AG04449 (cell line): ENCODE measurements around the gene ANKDD1A.

Experiments
- CTCF ChIA-PET: fragments of 350-600 bp; formaldehyde crosslinking; extraction: SDS; loops from one replicate; lab custom pipeline; 2021; ENCODE audit warnings: antibody characterized with exemption; lab: Yijun Ruan, JAX
- POLR2A ChIA-PET: fragments of 400-600, 350-600 bp; formaldehyde crosslinking; extraction: SDS; loops from one replicate; lab custom pipeline; 2020; ENCODE audit warnings: antibody characterized with exemption, inconsistent platforms; lab: Yijun Ruan, JAX
- DNase-seq: peaks from one replicate; pipeline ENCODE4 v3.0.0-alpha.2; 2010; ENCODE audit warnings: low read depth, low spot score
- H3K4me3 ChIP-seq: 2 replicates; pipeline ENCODE4 v1.5.1; 2011; ENCODE audit warnings: low read depth, mild to moderate bottlenecking, control low read depth, low read length
- TF ChIP-seq, protein P1 (sequence below): IDR thresholded peaks from one replicate; pipeline ENCODE4 v1.5.1; 2011; ENCODE audit warnings: mild to moderate bottlenecking, moderate library complexity, low read length, control low read depth, inconsistent platforms; ENCODE audit not compliant: insufficient read depth; ENCODE audit errors: missing control alignments

The ANKDD1A gene

GRCh38 chr15:64930019-64930652, 18.4 kb downstream of the ANKDD1A start:
- H3K4me3 ChIP-seq, result no peak overlapping the region
- ChIA-PET CTCF (no interaction called here), POLR2A (no interaction called here)
- no peak for DNase-seq
- TF ChIP-seq, protein P1, sequence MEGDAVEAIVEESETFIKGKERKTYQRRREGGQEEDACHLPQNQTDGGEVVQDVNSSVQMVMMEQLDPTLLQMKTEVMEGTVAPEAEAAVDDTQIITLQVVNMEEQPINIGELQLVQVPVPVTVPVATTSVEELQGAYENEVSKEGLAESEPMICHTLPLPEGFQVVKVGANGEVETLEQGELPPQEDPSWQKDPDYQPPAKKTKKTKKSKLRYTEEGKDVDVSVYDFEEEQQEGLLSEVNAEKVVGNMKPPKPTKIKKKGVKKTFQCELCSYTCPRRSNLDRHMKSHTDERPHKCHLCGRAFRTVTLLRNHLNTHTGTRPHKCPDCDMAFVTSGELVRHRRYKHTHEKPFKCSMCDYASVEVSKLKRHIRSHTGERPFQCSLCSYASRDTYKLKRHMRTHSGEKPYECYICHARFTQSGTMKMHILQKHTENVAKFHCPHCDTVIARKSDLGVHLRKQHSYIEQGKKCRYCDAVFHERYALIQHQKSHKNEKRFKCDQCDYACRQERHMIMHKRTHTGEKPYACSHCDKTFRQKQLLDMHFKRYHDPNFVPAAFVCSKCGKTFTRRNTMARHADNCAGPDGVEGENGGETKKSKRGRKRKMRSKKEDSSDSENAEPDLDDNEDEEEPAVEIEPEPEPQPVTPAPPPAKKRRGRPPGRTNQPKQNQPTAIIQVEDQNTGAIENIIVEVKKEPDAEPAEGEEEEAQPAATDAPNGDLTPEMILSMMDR, result no peak

DNA sequence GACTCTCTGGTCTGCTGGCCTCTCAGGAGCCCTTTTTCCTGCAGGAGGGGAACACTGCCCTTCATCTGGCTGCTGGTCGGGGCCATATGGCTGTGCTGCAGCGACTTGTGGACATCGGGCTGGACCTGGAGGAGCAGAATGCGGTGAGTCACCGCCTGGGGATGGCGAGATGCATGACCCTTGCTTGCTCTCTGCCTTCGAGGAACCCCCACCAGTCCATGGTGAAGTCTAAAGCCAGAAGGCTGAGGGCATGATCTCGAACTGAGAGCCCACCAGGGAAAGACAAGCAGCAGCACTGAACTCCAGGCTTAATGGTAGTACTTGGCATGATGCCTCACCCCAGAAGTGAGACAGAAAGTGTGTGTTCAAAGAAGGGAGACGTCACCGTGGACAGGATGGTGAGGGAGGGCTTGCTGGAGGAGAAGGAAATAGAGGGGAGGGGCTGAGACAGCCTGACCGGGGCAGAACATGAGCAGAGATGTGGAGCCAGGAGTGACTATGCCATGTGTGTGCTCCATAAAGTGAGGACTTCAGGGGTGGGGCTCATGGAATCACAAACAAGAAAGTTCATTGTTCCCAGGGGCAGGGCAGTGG, 19.2 kb downstream of the ANKDD1A start:
- TF ChIP-seq, protein P1, result no peak
- H3K4me3 ChIP-seq, result no peak overlapping the region

DNA sequence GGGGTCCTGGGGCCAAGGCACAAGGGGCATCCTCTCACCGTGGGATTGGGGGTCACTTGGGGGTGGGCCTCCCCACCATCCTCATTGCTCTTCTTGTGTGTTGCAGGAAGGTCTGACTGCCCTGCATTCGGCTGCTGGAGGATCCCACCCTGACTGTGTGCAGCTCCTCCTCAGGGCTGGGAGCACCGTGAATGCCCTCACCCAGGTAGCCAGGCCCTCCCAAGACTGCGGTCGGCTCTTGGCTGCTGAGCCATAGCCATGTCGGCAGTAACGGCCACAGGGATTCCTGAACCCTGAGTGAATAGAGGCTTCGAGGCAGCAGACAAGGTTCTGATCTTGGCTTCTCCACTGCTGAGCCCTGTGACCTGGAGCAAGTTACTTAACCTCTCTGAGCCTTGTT, 19.7 kb downstream of the ANKDD1A start:
- no peak for DNase-seq
- ChIA-PET CTCF (interaction anchor here (1.6 kb wide), 1 partner anchor 13 kb away, joined by 3 read pairs; no protein-coding TSS in a partner anchor), POLR2A (no interaction called here)
- H3K4me3 ChIP-seq, result no peak overlapping the region
- TF ChIP-seq, protein P1, result no peak

More for the DNA sequence above, 19.2 kb downstream of the ANKDD1A start:
- ChIA-PET CTCF (no interaction called here), POLR2A (no interaction called here)
- no peak for DNase-seq

DNA sequence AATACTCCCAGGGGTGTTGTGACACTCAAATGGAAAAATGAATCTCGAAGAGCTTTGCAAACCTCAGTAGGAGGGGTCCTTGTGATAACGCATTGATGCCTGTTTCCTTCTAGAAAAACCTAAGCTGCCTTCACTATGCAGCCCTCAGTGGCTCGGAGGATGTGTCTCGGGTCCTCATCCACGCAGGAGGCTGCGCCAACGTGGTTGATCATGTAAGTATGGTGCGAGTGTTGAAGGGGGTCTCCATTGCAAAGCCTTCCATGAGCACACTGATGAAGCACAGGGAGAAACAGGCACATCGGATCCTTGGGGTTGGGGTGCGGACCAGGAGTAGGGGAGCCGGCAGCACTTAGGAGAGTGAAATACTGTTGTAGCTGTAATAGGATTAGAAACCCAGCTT, 22.3 kb downstream of the ANKDD1A start:
- ChIA-PET CTCF (no interaction called here), POLR2A (no interaction called here)
- H3K4me3 ChIP-seq, result no peak overlapping the region
- TF ChIP-seq, protein P1, result no peak
- no peak for DNase-seq

- DNase-seq, result no peak
- CTCF ChIA-PET, result no interaction called here
Measured at GRCh38 chr15:64938192-64938591, 26.5 kb downstream of the ANKDD1A start.

GRCh38 chr15:64942356-64942755, 30.7 kb downstream of the ANKDD1A start:
- ChIA-PET POLR2A (no interaction called here), CTCF (no interaction called here)
- TF ChIP-seq, protein P1, result no peak
- no peak for DNase-seq
- no peak overlapping the region for H3K4me3 ChIP-seq

More at GRCh38 chr15:64938192-64938591, 26.5 kb downstream of the ANKDD1A start:
- H3K4me3 ChIP-seq, result no peak overlapping the region
- POLR2A ChIA-PET, result no interaction called here
- TF ChIP-seq, protein P1, result no peak
